Activated CD4-positive, alpha-beta T cell treated with anti-CD3 and anti-CD28 coated beads, Interleukin-2, amount 50 U/mL, for 1 hour (primary cell): ENCODE results near the gene MTA3.

ENCODE experiments used
- DNase-seq: peaks from one replicate; pipeline ENCODE4 v3.0.0-alpha.2; 2020

MTA3 gene

GRCh38 chr2:42742740-42743658 is 174.6 kb downstream of the MTA3 start:
- DNase-seq, result no peak

GRCh38 chr2:42743659-42743990 is 175.2 kb downstream of the MTA3 start:
- no peak for DNase-seq

DNA sequence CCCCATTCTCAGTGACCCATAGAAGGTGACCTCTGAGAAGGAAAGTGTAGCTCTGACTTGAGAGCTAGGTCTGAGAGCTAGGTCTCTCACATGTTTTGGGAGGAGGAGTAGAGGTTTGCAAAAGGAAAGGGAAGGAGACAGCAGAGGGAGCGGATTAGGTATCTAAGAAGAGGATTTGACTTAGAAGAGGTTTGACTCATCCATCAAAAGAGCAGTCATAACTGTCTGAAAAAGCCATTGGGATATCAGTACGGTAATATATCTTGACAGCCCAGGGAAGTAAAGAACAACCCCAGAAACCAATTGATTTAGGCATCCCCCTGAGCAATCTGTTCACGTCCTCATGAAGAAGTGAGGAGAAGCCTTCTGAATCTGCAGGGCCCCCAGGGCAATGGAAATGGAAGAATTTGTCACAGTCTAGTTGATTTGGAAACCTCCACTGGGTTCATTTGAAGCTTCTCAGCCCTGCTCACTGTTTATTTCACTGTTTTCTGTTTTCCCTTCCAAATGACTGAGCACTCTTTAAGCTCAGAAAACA is 176.2 kb downstream of the MTA3 start:
- no peak for DNase-seq

DNA sequence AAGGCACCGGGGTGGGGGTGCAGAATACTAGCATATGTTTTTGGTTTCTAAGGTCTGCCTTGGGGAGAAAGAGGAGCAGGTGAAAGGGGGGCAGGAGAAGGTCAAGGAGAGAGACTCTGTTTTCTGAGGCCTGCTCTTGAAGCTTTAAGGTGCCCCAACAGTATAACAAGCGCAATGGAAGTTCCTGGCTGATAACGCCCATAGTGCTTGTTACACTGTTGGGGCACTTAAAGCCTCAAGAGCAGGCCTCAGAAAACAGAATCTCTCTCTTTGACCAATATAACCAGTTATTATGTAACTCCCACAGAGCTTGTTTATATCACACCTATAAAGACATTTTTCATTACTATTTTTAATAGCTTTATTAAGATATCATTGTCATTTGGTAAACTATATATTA is 179.0 kb downstream of the MTA3 start:
- no peak for DNase-seq

GRCh38 chr2:42748840-42749239 is 180.4 kb downstream of the MTA3 start:
- no peak for DNase-seq

GRCh38 chr2:42752314-42752713 is 183.9 kb downstream of the MTA3 start:
- DNase-seq, result no peak

GRCh38 chr2:42752816-42753813 is 184.7 kb downstream of the MTA3 start:
- no peak for DNase-seq

DNA sequence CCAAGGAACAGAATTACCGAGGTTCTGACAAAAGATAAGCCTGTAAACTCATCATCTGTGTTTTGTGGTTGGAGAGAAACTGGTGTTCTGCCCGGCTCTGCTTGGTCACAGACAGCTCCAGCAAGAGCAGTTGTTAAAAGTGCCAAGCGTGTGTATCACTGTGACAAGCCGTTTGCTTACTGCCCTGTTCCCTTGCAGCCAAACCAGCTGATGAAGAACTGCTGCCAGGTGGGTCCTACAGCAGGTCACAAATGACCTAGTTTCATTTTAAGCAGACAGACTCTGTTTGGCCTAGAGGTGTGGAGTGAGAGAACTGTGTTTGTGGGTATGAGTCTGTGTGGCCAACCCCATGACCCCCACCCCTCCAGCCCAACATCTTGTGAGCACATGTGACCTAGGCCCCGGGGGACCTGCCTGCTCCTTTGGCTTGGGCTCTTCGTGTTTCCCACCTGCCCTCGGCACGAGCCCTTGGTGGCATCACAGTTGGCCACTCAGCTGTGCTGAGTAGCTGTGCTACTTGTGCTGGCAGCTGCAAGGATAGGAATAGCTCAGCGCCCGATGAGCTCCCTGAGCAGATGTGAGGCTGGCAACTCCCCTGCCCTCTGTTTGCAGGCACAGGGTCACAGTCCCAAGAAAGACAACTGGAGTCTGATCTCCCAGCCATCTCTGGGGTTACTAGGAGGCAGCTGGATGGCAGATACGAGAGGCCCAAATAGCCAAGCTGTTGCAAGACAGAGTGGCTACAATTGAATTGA is 185.8 kb downstream of the MTA3 start:
- no peak for DNase-seq

DNA sequence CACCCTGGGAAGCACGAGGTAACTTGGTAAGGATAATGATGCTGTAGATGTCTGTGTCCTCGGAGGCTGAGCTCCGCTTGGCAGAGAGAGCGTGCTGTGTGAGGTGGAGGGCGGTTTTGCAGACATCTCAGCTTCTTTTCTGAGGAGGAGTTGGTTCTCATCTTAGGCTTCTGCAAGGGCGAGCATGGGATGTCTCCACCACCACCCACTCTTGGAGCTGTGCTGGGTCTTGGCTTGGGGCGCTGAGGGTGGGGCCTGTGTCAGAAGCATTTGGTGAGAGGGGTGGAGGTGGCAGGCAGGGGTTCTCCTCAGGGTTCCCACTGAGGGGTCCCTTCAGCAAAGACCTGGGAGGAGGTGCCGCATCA is 186.3 kb downstream of the MTA3 start:
- DNase-seq, result no peak

DNA sequence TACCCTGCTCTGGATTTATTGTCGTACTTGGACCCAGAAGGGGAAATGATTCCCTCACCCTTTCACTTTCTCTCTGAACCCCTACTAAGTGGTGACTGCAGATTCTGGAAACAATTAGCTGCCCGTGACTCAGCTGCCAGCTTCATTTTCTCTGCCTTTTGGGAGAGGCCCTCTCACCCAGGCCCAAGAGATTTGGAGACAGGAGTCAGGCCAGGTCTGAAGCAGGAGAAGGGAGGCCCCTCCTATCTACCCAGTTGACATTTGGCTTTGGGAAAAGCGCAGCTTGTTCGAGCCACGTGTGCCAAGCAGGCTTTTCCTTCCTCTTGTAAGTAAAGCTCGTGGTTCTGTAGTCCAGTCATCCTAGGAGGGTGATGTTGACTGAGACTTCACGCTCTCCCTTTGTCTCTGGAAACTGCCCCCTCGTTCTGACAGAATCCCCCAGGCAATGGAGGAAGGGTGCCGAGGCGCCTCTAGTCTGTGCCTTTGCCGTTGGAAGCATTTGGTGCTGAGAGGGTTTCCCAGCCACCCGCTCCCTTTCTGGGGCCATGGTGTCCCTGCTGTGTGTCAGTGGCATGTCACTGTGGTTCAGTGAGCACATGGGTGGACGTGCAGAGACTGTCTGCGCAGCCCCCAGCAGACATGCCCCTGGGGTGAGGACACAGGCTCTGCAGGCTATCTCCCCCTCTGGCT is 186.9 kb downstream of the MTA3 start:
- DNase-seq, result no peak

- no peak for DNase-seq
Measured at GRCh38 chr2:42756150-42756775, 187.8 kb downstream of the MTA3 start.

DNA sequence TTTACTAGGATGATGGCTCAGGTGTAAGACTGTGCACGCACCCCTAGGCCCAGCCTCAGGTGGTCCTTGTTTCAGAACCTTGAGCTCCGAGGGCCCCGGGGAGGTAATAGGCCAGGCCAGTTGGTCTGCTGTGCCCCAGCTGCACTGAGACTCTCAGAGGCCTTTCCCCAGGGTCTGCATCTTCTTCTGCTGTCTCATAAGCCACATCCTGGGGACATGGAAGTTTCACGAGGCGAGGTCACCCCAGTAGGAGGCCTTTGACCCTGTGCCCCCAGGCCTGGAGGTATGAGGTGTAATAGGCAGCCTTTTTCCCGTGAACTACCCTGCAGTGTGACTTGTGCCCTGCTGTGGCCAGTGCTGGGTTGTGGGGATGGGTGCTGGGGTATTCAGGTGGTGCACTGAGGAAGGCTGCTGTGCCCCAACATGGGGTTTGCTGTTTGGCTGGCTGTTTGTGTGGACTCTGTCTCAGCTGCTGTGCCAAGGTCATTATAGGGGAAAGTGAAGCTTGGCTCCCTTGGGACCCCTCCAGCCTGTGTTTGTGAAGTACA is 188.6 kb downstream of the MTA3 start:
- no peak for DNase-seq

- DNase-seq, result no peak
Measured at GRCh38 chr2:42757981-42758740, 189.7 kb downstream of the MTA3 start.

DNA sequence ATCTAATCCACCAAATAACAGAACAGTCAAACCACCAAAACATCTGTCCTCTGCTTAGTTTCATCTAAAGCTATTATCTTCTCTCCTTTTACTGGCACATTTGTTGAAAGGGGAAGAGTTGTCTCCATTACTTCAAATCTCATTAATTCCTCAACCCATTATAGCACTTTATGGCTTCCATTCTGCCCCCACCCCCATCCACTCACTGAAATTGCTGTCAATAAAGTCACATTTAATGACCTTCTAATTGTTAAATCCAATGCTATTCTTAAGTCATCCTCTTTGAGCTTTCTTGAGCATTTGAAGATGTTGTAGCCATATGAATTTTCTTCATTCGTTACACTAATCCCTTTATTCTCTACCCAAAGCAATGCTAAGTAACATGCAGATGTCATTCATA is 190.3 kb downstream of the MTA3 start:
- no peak for DNase-seq

- DNase-seq, result no peak
Measured at GRCh38 chr2:42761554-42761953, 193.1 kb downstream of the MTA3 start.

DNA sequence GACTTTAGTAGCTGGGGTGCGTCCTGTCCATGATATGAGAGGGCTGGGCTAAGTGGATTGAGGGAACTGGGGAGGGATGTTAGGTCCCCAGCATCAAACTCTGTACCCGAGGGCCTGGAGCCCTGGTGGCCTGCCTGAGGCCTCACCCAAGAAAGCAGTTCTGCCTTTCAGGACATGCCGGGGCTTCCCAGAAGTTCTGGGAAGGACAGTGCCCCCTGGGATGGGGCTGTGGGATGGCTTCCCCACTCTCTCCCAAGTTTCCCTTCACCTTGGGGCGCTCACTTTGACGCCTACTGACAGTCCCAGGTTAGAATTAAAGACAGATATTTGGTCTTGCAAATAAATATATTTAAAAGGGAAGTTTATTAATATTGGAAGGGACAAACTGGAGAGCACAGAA is 193.7 kb downstream of the MTA3 start:
- no peak for DNase-seq

GRCh38 chr2:42762823-42763804 is 194.7 kb downstream of the MTA3 start:
- DNase-seq, result no peak

- no peak for DNase-seq
Measured at GRCh38 chr2:42764096-42764495, 195.7 kb downstream of the MTA3 start, which contains the start of gene OXER1. Gene OXER1, minus strand, starts transcription at chr2:42764135. Its CDS starts 73 bp downstream, at chr2:42764062.

GRCh38 chr2:42764901-42765300 is 196.5 kb downstream of the MTA3 start:
- no peak for DNase-seq
